ENCODE data around the gene SIK3.

SIK3 gene

DNA sequence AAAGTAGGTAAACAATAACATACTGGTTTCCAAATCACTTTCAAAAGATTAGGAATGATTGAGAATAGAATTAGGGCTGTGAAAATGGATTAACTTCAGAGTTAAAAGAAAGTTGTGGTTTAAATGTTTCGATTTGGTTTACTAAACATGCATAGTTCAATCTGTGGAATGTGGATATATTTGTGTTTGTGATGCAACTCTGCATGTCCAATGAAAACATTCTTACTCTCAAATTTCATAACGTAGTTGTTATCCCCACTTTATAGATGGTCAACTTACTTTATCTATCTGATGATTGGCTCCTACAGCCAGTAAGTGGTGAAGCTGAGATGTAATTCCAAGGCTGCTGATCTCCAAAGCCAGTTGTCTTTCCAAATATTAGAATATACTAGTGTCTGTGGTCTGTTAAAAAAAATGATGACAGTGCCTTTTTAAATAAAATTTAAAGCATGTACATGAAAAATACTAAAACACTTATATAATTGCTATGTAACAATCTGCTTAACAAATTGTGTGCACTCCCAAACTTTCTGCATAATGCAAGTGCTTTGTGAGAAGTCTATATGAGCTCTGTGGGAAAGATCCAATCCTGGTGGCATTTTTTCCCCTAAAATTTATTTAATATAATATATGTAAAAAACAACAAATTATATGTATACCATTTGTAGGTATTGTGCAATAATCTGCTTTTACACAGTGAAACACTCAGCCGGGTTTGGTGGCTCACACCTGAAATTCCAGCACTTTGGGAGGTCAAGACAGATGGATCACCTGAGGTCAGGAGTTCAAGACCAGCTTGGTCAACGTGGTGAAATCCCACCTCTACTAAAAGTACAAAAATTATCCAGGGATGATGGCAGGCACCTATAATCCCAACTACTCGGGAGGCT is 9.7 kb upstream of the SIK3 start:
- DNase-seq = no peak

DNA sequence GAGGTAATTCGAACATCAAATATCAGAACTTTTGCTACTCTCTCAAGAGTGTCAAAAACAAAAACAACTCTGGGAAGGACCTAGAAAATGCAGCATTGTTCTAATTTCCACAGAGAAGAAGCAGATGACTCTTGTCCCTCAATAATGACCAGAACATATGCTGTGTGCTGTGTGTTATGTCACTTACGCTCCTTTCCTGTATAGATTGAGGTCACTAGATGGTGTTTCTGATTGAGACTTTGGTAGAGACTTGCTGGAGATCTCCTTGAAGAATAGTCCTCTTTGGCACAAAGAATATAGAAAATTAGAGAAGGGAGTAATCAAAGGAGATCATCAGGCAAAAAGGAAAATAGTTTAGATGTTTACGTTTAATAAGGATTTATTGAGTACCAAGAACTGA is 2.3 kb upstream of the SIK3 start:
- no peak for DNase-seq

DNA sequence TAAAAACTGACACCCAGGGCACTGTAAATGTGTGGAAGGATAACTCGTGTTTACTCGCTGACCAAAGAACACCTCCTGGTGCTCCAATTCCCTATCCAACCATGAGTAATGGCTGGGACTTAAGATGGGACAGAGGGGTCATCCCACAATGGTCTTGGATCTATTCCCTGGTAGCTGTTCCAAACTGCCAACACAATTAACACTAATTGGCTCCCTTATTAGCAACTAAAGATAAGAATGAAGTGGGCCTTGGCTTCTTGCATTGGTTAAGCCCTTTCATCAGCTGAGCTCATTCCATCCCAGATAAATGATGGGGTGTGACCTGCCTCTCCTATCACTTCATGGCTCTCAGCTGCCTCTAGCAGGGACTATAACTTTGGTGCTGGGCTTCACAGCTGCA is 1.5 kb upstream of the SIK3 start:
- DNase-seq = no peak

DNA sequence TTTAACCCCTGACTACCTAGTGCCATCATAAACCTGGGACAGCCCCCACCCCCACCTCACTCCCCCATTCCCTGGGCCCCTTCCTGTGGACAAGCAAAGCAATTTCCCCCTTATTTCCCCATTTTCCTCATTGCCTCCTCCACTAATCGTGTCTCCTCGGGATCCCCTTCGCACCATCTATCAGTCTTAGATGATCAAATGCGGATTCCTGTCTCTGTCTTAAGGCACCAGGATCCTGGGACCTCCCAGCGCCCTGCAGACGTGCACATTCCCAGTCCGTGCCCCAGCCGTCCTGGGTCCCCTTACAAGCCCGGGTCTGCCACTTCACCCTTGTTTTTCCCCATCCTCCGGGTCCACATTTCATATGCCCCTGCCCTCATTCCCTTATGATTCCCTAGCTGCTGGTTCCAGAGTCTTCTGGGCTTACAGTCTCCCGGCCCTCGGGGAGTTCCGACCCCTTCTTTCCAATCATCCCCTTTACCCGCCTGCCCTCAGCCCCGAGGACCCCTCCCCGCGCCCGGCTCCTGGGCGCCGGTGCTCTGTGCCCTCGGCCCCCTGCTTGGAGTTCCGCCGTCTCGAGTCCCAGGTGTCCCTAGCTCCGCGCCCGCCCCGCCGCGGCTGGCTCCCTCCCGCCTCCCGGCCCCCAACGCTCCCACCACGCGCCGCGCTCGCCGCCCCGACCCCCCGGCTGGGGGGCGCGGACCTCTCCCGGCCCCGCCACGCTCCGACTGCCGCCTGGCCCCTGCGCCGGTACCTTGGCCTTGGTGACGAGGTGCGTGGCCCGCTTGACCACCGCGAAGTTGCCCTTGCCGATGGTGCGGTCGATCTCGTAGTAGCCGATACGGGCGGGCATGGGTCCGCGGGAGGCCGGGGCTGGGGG is 599 bp downstream of the SIK3 start:
- peak; percentile 39 for DNase-seq

DNA sequence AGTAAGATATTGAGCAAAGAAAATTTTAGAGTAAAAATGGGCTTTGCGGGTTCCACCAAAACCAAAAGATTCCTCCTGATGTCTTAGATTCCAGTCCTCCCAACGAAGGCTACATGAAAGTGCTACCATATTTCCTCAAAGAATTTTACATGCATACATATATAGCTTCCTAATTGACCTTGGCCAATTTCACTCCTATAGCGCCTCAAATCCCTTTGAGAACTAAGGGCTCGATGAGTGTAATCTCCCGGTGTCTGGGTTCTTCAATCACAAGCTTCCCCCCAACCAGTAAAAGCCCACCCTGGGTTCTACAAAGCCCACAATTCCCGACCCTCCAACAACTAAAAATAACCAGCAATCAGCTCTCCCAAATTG is 1.2 kb downstream of the SIK3 start:
- DNase-seq = no peak

DNA sequence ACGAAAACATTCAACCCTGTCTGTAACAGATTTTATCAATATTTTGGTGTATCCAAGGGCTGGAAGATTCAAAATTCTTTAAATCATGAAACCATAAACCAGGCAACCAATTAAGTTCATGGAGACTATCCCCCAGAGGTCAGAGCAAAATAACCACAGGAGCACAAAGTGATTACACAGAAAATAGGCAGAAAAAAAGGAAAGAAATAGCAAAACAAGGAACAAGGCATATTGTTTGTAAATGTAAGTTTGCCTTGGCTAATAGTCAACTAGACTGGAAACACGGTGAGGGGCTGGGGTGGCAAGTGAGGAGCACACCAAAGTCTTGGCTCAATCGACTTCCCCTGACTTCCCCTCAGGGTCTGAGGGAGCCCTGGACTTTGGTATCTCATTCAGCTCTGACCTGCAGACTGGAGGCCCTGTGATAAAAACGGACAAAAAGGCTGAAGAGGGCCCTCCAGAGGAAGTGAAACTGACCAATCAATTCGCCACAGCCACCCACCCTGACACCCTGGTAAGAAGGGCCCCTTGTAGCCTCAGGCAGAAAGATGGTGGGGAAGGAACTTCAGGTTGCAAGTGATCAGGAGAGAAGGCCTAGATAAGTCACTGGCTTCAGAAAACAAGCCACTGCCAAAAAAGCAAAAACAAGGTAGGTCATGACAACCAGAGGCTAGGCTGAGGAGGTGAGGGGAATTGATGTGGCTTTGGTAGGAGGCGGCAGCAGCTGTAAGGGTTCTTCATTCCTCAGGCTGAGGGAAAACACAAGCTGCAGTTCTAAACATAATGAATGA is 1.8 kb downstream of the SIK3 start:
- DNase-seq = peak; percentile 68

DNA sequence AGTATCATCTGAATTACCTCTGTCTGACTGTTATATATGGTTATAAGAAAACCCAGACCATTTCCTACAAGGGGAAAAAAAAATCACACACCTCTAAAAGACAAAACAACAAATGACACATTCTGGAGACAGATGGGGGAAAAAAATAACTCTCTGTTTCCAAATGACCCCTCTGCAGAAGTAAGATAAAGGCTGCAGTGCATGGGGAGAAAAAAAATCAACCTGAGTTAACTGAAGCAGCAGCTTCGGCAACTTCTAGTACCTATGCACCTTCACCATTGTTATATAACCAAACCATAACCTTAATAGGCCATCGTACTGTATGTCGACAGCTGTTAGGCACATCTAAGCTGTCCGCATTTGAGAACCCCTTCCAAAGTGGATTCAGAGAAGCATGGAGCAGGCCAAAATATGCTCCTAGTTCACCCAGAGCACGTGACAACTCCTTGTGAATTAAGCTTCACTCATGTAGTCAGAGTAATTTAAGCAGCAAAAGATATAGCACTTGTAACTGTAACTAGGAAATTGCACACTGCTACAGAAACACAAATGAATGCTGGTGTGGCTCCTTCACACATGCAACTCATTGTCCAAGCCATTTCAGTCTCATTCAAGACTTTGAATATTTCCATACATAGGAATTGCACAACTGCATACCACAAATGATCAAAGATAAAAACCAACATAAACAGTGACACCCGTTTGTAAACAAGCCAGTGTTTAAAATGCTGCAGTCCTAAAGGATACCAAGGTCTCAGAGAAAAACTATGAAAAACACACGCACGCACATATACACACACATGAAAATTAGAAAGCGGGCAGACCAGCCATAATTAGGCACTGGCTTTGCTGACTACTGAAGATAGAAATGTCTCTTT is 2.7 kb downstream of the SIK3 start:
- no peak for DNase-seq

DNA sequence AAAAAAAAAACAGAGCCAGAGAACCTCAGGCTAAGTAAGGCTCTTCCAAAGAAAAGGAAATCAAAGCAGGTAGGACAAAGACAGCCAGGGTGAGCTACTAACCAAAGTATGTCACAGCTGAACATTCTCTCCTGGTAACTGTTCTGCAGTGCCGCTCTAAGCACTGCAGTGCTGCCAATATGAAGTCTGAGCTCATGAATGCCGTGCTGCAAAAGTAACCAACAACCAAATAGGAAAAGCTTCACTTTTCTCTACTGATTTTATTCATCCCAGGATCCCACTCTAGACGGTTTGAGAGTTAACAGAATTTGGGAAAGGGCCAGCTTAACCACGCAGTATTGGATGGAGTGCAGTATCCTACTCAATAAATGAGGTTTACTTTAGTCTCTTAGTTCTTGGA is 3.5 kb downstream of the SIK3 start:
- DNase-seq = no peak

DNA sequence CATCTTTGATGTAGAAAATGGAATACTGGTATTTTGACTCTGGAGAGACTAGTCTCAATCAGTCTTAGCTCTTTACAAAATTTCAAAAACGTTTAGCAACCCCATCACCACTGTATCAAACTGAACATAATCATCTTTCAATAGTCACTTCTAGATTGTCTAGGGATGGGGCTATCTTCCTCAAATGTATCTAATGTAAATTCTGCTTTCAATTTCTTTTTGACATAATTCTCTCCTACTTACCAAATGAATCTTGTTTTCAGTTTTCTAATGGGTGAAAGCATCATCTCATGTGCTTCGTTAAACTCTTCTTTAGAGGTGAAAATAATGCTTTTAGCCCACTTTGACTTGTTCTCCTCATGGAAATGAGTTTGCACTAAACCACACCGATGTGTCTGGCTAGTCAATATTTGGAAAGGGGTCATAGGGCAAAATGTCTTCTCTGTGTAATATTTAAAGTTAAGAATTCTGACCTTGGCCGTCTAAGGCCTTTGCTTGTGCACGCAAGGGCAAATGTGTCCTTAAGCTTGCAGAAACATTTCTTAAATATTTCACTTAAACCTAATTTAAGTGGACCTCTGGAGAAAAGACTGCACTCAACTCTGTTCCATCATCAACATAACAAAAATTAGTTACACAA is 5.2 kb downstream of the SIK3 start:
- no peak for DNase-seq

DNA sequence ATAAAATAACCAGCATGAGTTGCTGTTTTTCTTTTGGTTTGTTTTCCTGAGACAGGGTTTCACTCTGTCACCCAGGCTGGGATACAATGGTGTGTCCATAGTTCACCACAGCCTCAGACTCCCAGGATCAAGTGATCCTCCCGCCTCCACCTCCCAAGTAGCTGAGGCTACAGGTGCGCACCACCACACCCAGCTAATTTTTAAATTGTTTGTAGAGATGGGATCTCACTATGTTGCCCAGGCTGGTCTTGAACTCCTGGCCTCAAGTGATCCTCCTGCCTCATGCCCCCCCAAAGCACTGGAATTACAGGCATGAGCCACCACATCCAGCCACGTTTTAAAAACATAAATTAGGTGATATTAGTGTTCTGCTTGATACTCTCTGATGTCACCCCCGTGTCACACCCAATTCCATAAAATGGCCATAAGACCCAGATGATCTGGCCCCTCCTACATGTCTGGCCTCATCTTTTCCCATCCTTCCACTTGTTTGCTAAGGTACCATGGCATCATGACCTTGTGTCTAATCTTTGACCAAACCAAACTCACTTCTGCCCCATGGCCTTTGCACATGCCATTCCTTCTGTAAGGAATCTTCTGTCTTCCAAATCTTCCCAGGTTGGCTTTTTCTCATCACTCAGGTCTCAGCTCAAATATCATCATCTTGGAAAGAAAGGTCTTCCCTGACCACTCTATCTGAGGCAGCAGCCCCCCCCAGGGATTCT is 6.3 kb downstream of the SIK3 start:
- no peak for DNase-seq

DNA sequence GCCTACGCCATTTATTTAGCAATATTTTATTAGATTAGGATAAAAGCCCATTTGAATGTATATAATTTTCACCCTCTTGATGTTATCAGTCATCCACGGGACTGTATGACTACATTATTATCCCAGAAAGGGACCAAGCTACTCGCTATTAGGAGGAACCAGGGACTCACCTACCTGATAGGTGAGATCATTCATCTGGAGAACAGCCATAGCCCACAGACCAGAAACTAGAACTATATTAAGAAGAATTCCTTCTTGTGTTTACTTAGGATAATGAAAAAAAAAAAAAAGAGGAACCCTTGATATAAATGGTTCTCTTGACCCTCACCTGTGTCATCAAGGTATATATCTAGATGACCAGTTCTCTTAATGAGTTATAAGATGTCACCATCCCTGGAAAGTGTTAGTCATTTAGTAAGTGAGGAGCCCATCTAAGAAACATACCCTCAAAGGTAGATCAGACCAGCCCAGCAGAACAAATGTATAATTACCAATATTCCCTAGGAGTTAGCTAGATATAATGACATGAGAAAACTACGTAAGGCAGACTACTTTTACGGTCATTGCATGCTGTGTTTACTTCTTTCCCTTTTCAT is 8.0 kb downstream of the SIK3 start:
- no peak for DNase-seq

DNA sequence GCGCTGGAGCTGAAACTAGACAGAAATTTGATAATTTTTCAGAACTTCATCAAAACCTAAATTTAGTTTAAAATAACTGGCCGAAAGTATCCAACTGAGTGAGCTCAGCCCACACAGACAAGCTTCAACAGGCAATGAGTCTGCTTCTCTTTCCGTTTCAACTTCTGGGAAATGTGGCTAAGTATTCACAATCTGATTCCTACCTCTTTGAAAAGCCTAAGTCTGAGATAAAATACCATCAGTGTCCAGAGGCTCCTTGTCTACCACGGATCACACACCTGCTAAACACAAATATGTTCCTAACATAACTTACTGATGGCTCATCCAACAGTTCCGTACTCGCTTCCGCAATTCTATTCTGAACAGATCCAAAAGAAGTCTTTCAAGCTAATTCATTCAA is 8.5 kb downstream of the SIK3 start:
- no peak for DNase-seq

DNA sequence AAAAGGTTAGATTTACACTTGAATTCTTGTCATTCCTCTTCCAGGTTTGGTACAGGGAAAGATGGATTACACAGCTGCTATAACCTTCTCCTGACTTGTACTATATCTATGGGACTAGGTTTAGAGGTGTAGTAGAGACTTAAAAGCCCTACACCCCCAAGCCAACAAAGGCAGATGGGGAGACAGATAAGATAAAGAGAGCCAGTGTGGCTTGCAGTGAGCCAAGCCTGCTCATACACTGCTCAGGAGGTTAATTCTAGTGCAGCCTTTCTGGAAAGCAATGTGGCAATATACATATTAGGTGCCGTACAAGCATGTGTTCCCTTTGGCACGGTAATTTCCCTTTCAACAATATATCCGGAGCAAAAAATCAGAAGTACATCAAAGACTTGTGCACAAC is 10.8 kb downstream of the SIK3 start:
- DNase-seq = peak; percentile 19

DNA sequence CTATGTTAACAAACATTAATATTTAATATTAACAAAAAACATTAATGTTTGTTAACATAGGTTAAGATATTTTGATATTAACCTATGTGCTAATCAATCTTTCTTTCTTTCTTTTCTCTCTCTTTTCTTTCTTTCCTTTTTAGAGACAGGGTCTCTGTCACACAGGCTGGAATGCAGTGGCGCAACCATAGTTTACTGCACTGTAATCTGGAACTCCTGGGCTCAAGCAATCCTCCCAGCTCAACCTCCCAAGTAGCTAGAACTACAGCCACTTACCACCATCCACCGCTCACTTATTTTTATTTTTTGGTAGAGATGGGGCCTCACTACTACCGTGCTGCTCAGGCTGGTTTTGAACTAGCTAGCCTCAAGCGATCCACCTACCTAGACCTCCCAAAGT is 13.2 kb downstream of the SIK3 start:
- DNase-seq = no peak

DNA sequence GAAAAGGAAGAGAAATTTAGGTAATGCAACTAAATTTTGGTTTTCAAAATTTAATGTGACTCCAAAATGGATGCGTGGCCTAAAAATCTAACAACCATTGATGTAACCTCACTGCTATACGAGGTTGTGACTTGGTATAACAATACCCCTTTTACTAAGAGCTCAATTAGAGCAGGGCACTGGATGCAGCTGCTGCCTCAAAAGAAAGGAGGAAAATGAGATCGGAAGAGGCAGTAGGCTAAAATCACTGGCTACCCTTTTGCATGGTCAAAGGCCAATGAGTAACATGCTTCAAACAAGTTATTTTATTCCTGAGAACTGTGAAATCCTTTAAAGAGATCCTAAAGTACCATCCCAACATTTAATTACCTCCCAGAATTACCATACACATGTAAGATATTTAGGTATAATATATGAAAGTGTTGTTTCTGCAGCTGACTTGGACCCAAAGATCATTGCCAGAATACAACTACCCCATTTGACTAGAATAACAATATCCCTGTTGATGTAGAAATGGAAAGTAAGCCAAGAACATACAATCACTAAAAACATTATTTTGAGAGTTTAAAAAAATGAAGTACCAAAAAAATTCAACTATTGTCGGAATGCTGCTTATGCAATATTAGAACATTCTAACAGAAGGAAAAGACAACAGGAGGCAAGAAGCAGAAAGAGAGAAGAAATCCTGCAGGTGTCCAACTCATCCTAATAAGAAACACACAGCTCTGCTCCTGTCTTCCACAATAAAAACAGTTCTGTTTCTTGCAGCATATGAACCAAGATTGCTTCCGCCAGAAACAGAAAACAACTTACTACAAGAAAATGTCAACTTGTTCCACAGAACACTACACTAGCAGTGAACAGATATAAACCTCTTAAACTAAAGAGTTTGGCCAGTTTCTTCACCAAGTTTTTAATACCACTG is 15.0 kb downstream of the SIK3 start:
- DNase-seq = no peak

DNA sequence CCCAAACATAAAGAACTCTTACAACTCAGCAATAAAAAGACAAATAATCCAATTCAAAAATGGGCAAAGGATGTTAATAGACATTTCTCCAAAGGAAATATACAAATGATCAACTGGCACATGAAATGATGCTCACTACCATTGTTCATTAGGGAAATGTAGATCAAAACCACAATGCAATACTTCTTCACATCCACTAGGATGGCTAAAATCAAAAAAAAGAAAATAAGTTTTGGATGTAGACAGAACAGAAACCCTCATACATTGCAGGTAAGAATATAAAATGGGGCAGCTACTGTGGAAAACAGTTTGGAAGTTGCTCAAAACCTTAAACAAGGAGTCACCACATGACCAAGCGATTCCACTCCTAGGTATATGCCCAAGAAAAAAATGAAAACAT is 16.3 kb downstream of the SIK3 start:
- DNase-seq = no peak

DNA sequence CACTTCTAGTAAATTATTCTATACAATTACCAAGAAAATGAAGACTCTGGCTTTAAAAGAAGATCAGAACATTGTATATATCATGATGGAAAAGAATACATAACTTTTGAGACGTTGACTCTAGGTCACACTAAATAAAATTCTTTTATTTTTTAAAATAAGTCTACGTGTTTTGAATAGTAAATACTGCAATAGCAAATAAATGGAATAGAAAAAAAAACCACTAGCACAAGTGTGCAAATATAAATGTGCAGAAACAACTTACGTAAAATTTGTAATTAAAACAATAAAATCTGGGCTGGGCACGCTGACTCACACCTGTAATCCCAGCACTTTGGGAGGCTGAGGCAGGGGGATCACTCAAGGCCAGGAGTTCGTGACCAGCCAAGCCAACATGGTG is 17.9 kb downstream of the SIK3 start:
- no peak for DNase-seq

DNA sequence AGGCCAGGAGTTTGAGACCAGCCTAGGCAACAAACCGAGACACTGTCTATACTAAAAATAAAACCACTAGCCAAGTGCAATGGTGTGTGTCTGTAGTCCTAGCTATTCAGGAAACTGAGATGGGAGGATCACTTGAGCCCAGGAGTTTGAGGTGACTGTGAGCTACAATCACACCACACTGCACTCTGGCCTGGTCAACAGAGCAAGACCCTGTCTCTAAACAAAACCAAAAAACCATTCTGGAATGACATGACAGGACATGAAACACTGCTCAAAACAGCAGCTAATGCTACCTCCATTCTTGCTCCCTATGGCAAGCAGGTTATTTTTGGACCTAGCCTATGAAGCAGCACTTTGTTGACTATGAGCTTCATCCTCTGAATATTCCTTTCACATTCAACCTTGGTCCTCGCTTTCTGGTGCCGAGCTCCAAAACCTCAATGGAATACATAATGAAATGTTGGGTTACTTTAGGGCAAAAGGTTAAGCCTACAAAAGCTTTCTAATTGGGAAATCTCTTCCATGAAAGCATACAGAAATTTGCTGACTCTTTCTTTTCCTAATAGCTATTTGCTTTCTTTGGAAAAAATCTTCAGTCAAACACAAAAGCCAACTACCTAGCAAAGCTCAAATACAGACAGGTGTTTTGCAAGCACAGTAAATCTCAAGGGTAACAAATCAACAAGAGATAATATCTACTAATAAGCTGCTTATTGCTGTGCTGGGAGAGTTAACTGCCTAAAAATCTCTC is 21.1 kb downstream of the SIK3 start:
- no peak for DNase-seq

DNA sequence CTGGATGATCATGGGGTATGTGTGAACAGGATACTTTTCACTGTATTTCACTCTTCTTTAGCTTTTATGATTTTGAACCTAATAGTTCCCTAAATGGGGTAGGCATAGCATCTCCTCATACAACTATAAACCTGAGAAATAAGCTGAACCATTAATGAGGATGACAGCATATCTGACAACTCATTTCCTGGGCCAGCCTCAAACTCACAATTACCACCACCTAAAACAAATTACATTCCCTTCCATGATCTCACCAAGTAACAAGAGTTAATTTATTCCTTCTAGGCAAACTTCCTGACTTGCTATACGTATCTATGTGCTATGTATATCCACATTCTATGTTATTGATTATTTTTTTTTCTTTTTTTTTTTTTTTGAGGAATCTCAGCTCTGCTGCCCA is 23.0 kb downstream of the SIK3 start:
- no peak for DNase-seq
